GM21737 (cell line): ENCODE measurements around the gene IQGAP1.
"Not testable (repeated sequence)": the region's sequence is repeated elsewhere in the genome, so short reads cannot be mapped to it uniquely, and the experiment has no call there.

Source experiments
- ATAC-seq: cut with Tn5 transposase; IDR thresholded peaks from one replicate; pipeline ENCODE4 v1.9.1; 2021; ENCODE audit warnings: mild to moderate bottlenecking, moderate library complexity; ENCODE audit not compliant: unreplicated experiment

The IQGAP1 gene

GRCh38 chr15:90387534-90388461 is at the start of gene IQGAP1:
TSS of gene IQGAP1 (plus strand) at chr15:90388242. CDS start at chr15:90388342, 100 bp downstream.
- peak; percentile 93 for ATAC-seq

- ATAC-seq, result no peak
Measured at GRCh38 chr15:90338532-90338931, 49.5 kb upstream of the IQGAP1 start.

- ATAC-seq, result no peak
Measured at GRCh38 chr15:90340345-90340744, 47.7 kb upstream of the IQGAP1 start.

GRCh38 chr15:90343302-90343790 is 44.7 kb upstream of the IQGAP1 start:
- no peak for ATAC-seq

- no peak for ATAC-seq
Measured at GRCh38 chr15:90344662-90345061, 43.4 kb upstream of the IQGAP1 start.

- no peak for ATAC-seq
Measured at GRCh38 chr15:90345857-90346256, 42.2 kb upstream of the IQGAP1 start.

- not testable (repeated sequence) for ATAC-seq
Measured at GRCh38 chr15:90347431-90348065, 40.5 kb upstream of the IQGAP1 start.

- ATAC-seq, result no peak
Measured at GRCh38 chr15:90348456-90348855, 39.6 kb upstream of the IQGAP1 start.

- ATAC-seq, result no peak
Measured at GRCh38 chr15:90349072-90349471, 39.0 kb upstream of the IQGAP1 start.

- ATAC-seq, result no peak
Measured at GRCh38 chr15:90349821-90350220, 38.2 kb upstream of the IQGAP1 start.

GRCh38 chr15:90351479-90352106 is 36.4 kb upstream of the IQGAP1 start:
- no peak for ATAC-seq

- peak; percentile 99 for ATAC-seq
Measured at GRCh38 chr15:90352107-90352893, 35.7 kb upstream of the IQGAP1 start, which contains the start of gene ZNF774. TSS of gene ZNF774 (plus strand) at chr15:90352284. CDS start at chr15:90354661, 2,377 bp downstream.

GRCh38 chr15:90354986-90355385 is 33.1 kb upstream of the IQGAP1 start:
- ATAC-seq, result no peak

- no peak for ATAC-seq
Measured at GRCh38 chr15:90358124-90359033, 29.7 kb upstream of the IQGAP1 start.

GRCh38 chr15:90360746-90361145 is 27.3 kb upstream of the IQGAP1 start:
- ATAC-seq, result no peak

- ATAC-seq, result no peak
Measured at GRCh38 chr15:90362936-90363212, 25.2 kb upstream of the IQGAP1 start.

- ATAC-seq, result no peak
Measured at GRCh38 chr15:90364251-90364650, 23.8 kb upstream of the IQGAP1 start.

GRCh38 chr15:90365414-90366055 is 22.5 kb upstream of the IQGAP1 start:
- no peak for ATAC-seq

GRCh38 chr15:90367576-90367975 is 20.5 kb upstream of the IQGAP1 start:
- no peak for ATAC-seq
